Smooth muscle cell (in vitro differentiated cells): ENCODE measurements around the gene ZSCAN23. TPM values are rescaled to one million over a fixed set of nuclear protein-coding genes. Genes with fewer than 3 reads are reported as not detected.

Experiments
- DNase-seq: peaks from one replicate; lab custom pipeline; 2025; ENCODE audit not compliant: unreplicated experiment; lab: John Stamatoyannopoulos, UW
- H2AFZ ChIP-seq: fragments of 200-600 bp; sonication (generic); 2 replicates; pipeline ENCODE4 v1.6.0; 2016; ENCODE audit warnings: antibody characterized with exemption, low read depth, mild to moderate bottlenecking
- H3F3A ChIP-seq: fragments of 200-600 bp; sonication (generic); 2 replicates; pipeline ENCODE4 v1.6.0; 2017; ENCODE audit warnings: antibody characterized with exemption, low read depth
- H3K27ac ChIP-seq: fragments of 200-600 bp; sonication (generic); 2 replicates; pipeline ENCODE4 v1.5.1; 2016; ENCODE audit warnings: low read depth, mild to moderate bottlenecking
- H3K27me3 ChIP-seq: fragments of 200-600 bp; sonication (generic); 2 replicates; pipeline ENCODE4 v1.6.1; 2016; ENCODE audit warnings: low read depth, mild to moderate bottlenecking
- H3K36me3 ChIP-seq: fragments of 200-600 bp; sonication (generic); 2 replicates; pipeline ENCODE4 v1.5.1; 2016; ENCODE audit warnings: low read depth
- H3K4me1 ChIP-seq: fragments of 200-600 bp; sonication (generic); 2 replicates; pipeline ENCODE4 v1.5.1; 2016; ENCODE audit warnings: low read depth
- H3K4me2 ChIP-seq: fragments of 200-600 bp; sonication (generic); 2 replicates; pipeline ENCODE4 v1.6.0; 2016; ENCODE audit warnings: mild to moderate bottlenecking
- H3K4me3 ChIP-seq: fragments of 200-600 bp; sonication (generic); 2 replicates; pipeline ENCODE4 v1.5.1; 2016; ENCODE audit warnings: mild to moderate bottlenecking
- H3K79me2 ChIP-seq: fragments of 200-600 bp; sonication (generic); 2 replicates; pipeline ENCODE4 v1.6.0; 2016; ENCODE audit warnings: low read depth, mild to moderate bottlenecking
- H3K9ac ChIP-seq: fragments of 200-600 bp; sonication (generic); 2 replicates; pipeline ENCODE4 v1.6.0; 2016; ENCODE audit warnings: low read depth
- H3K9me3 ChIP-seq: fragments of 200-600 bp; sonication (generic); replicated peaks from 2 replicates; pipeline ENCODE4 v1.5.1; 2016; ENCODE audit warnings: low read depth
- H4K20me1 ChIP-seq: fragments of 200-600 bp; sonication (generic); 2 replicates; pipeline ENCODE4 v1.6.0; 2016; ENCODE audit warnings: low read depth
- WGBS: methylation state at CpG from one replicate; pipeline ENCODE4 v1.1.7; 2016; ENCODE audit warnings: low lambda C conversion rate; 5-methylcytosine and 5-hydroxymethylcytosine counted together
- polyA plus RNA-seq: library from polyadenylated mRNA; unstranded; fragments of >200 nt; fragmentation: Nextera tagmentation; extraction: Ambion mirVana; gene quantifications from 2 replicates; pipeline ENCODE4 v1.2.1, GENCODE V29; 2016
- total RNA-seq: library from RNA; depleted of rRNA; stranded (reverse); fragments of >200 nt; gene quantifications from 2 replicates; pipeline ENCODE4 v1.2.3, GENCODE V29; 2014
- TF ChIP-seq, protein P1 (sequence below): fragments of 200-600 bp; sonication (generic); IDR thresholded peaks from 2 replicates; pipeline ENCODE4 v1.5.1; 2017; ENCODE audit warnings: borderline replicate concordance, mild to moderate bottlenecking, antibody characterized with exemption; ENCODE audit not compliant: insufficient read depth, poor library complexity, severe bottlenecking

Gene ZSCAN23
- total and polyA plus RNA-seq, 2 experiments from 2014 or later = 0.94 to 1.6 TPM

DNA sequence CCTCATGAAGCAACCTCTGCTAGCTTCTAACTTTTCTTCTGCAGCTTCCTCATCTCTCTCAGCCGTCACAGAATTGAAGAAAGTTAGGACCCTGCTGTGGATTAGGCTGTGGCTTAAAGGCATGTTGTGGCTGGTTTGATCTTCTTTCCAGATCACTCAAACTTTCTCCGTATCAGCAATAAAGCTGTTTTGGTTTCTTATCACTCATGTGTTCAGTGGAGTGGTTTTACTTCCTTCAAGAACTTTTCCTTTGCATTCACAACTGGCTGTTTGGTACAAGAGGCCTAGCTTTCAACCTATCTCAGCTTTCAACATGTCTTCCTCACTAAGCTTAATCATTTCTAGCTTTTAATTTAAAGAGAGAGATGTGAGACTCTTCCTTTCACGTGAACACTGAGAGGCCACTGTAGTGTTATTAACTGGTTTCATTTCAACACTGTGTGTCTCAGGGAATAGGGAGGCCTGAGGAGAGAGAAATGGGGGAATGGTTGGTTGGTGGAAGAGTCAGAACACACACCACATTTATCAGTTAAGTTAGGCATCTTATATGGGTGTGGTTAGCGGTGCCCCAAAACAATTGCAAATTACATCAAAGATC lies 17.2 kb downstream of the ZSCAN23 start:
- TF ChIP-seq, protein P1, sequence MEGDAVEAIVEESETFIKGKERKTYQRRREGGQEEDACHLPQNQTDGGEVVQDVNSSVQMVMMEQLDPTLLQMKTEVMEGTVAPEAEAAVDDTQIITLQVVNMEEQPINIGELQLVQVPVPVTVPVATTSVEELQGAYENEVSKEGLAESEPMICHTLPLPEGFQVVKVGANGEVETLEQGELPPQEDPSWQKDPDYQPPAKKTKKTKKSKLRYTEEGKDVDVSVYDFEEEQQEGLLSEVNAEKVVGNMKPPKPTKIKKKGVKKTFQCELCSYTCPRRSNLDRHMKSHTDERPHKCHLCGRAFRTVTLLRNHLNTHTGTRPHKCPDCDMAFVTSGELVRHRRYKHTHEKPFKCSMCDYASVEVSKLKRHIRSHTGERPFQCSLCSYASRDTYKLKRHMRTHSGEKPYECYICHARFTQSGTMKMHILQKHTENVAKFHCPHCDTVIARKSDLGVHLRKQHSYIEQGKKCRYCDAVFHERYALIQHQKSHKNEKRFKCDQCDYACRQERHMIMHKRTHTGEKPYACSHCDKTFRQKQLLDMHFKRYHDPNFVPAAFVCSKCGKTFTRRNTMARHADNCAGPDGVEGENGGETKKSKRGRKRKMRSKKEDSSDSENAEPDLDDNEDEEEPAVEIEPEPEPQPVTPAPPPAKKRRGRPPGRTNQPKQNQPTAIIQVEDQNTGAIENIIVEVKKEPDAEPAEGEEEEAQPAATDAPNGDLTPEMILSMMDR = no peak
- 53% methylated on average over 4 of the region's 4 CpGs for WGBS

DNA sequence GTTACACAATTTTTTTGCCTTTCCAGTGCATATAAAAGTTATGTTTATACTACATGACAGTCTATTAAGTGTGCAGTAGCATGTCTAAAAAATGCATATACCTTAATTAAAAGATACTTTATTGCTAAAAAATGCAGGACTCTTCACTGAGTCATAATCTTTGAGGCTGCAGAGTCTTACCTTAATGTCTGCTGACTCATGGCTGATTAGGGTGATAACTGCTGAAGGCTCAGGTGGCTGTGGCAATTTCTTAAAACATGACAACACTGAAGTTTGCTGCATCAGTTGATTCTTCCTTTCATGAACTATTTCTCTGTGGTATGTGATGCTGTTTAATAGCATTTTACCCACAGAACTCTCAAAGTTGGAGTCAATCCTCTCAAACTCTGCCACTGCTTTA lies 19.1 kb downstream of the ZSCAN23 start:
- Histone ChIP-seq H3K27me3 (no peaks in the 10 kb centered on the region), H3K36me3 (peaks cover 6% of the 10 kb centered on the region), H3K27ac (no peak overlapping the region), H3K4me3 (no peak overlapping the region), H3K9me3 (no peaks in the 10 kb centered on the region), H2AFZ (no peak overlapping the region), H3F3A (no peaks in the 10 kb centered on the region), H3K4me2 (no peak overlapping the region), H4K20me1 (no peaks in the 10 kb centered on the region), H3K9ac (no peak overlapping the region), H3K4me1 (no peaks in the 10 kb centered on the region), H3K79me2 (no peaks in the 10 kb centered on the region)
- no peak for DNase-seq
- TF ChIP-seq, protein P1 = no peak

More for the DNA sequence above, 17.2 kb downstream of the ZSCAN23 start:
- Histone ChIP-seq H3K36me3 (no peaks in the 10 kb centered on the region), H4K20me1 (no peaks in the 10 kb centered on the region), H3K27me3 (no peaks in the 10 kb centered on the region), H3K9ac (no peak overlapping the region), H3K4me3 (no peak overlapping the region), H3K9me3 (no peaks in the 10 kb centered on the region), H3F3A (no peaks in the 10 kb centered on the region), H2AFZ (no peak overlapping the region), H3K4me2 (no peak overlapping the region), H3K4me1 (no peaks in the 10 kb centered on the region), H3K27ac (no peak overlapping the region), H3K79me2 (no peaks in the 10 kb centered on the region)
- DNase-seq = no peak

DNA sequence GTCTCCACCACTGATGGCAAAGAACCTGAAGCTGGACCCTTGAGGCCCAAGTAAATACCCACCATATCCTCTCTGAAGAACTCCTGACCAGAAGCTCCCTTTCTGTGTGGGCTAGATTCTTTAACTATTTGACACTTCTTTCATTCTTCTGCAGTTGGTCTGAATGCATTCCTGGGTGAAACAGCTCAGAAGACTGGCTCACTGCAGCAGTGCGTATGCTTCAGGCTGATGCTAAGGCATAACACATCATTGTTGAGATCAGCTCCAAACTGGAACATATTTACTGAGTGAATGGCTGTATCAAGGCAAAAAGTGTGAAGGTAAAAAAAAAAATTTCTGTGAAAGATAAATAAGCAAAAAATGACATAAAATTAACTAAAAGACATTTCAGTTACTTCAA lies 19.7 kb downstream of the ZSCAN23 start:
- no peaks in the 10 kb centered on the region for H3K4me1 ChIP-seq
- H3K9me3 ChIP-seq = no peaks in the 10 kb centered on the region
- H3K27ac ChIP-seq = no peak overlapping the region
- no peak overlapping the region for H3K4me3 ChIP-seq
- H3K27me3 ChIP-seq = no peaks in the 10 kb centered on the region
- WGBS = 89% methylated on average over 1 of the region's 1 CpG
- H3K4me2 ChIP-seq = no peak overlapping the region
- peaks cover 6% of the 10 kb centered on the region for H3K36me3 ChIP-seq
- H3F3A ChIP-seq = no peaks in the 10 kb centered on the region
- DNase-seq = no peak
- TF ChIP-seq, protein P1 = no peak
- no peaks in the 10 kb centered on the region for H3K79me2 ChIP-seq
- no peak overlapping the region for H3K9ac ChIP-seq
- H4K20me1 ChIP-seq = no peaks in the 10 kb centered on the region
- no peak overlapping the region for H2AFZ ChIP-seq

DNA sequence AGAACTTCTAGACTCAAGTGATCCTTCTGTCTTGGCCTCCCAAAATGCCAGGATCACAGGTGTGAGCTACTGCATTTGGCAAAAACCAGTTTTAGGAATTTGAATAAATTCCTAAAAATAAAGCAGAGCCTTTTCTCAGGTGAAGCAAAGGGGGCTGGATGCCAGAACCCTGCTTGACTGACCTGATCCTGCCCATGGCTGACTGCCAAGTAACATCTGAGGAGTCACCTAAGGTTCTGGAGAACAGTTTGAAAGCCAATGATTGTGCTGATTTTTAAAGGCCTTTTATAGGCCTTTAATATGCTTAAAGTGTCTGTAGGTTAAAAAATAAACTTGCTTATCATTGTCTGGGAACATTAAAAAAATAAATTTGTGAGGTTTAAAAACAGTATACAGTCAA lies 29.6 kb downstream of the ZSCAN23 start:
- Histone ChIP-seq H3K9me3 (no peaks in the 10 kb centered on the region), H3K27me3 (no peaks in the 10 kb centered on the region), H3K4me3 (no peak overlapping the region), H3K27ac (no peak overlapping the region), H4K20me1 (no peaks in the 10 kb centered on the region), H3K36me3 (no peaks in the 10 kb centered on the region), H3K79me2 (no peaks in the 10 kb centered on the region), H2AFZ (no peak overlapping the region), H3K4me1 (no peaks in the 10 kb centered on the region), H3K9ac (no peak overlapping the region), H3F3A (no peaks in the 10 kb centered on the region), H3K4me2 (no peak overlapping the region)
- no peak for DNase-seq
- TF ChIP-seq, protein P1 = no peak
